DMS53 (cell line): Measurements from ENCODE around the gene NTM.
A peak's percentile ranks its signal among the peaks of the same experiment; 100 is the strongest.

Experiments used
- DNase-seq: peaks from one replicate; lab custom pipeline; 2025; lab: John Stamatoyannopoulos, UW

Gene NTM

DNA sequence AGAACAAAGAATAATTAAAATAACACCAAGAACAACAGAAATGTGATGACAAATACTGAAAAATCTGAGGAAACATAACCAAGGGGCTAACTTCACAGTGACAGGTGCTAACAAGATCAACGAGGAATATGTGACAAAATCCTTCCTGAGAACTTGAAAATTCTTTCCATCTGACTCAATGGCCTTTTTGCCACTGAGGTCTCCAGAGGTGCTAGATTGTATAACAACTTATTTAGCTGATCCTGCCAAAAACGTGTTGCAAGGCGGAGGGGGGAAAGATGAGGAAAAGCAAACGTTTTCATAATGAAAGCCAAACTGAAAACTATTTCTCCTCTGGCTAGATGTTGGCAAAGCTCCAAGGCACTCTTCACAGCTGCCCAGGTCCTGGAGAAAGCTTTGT lies 364.5 kb downstream of the NTM start:
- DNase-seq, result no peak

DNA sequence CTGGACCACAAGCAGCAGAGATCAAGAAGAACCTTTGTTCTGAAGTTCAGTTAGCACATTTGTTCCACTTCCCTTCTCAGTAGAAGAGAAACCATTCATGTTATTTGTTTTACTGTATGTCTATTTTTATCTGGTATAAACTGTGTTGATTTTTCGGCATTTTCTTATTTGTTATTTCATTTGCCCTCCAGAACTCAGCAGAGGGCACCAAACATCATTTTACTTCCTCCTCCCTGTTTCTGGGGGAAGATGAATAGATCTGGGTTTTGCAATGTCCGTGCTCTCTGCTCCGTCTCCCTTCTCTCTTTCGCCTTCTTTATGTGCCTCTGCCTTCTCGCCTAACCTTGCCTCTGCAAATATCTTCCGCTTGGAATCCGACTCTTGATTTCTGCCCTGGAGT lies 366.9 kb downstream of the NTM start:
- DNase-seq, result no peak

DNA sequence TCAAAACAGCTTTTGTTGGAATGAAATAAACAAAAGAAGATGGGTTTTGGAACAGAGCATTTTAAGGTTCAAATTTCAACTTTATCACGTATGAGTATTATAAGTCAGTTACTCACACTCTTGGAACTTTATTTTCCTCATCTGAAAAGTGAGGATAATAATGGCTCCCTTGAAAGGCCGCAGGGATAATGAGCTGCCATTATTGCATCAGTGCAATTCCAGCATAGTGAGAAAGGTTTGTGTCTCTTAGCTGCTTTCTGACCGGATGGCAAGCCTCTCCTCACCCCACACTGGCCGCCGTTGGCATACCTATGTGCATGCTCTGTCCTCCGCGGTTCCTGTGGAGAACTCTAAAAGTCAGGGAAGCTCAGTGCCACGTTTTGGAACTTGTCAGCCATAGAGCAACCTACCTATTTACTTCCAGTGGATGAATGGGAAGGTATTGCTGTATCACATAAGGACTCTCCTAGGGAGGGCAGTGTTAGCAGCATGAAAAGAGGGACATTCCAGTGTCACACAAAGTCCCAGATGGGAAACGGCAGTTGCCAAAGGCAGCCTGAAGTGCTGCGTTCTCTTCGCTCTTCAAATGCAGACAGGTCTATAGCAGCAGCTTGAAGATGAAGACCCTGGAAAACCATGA lies 368.9 kb downstream of the NTM start:
- no peak for DNase-seq

DNA sequence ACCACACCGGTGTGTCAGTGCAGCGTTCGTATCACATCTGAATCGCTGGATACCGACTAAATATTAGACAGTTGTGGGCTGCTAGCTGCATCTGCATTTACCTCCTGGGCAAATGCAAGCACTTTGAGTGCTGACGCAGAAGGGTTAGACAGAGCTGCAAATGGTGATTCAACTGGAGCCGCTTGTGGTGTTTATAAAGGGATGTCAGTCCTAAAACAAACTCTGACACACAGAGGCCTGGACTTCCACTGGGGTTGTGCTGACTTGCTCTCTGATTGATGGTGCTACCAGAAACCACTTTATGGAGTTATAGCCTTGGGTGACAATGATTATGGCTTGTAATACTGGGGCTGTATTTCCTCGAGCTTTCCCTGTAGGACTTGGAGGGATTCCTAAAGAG lies 374.4 kb downstream of the NTM start:
- DNase-seq, result no peak

DNA sequence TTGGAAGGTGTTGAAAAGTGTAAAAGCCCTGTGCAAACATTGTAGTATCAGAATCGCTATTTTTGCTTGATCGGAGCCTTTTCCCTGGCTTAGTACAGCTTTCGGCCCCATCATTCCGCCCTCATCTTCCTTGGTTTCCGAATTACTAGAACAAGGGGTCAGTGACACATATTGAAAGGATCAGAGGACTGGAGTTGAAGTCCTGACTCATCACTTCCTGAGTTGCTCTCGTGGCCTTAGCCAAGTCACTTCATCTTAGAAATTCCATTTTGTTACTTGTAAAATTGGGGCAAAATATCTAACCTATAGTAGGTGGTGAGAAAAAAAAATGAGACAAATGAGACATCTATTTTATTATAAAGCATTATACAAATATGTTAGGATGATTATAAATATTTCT lies 375.0 kb downstream of the NTM start:
- DNase-seq, result no peak

DNA sequence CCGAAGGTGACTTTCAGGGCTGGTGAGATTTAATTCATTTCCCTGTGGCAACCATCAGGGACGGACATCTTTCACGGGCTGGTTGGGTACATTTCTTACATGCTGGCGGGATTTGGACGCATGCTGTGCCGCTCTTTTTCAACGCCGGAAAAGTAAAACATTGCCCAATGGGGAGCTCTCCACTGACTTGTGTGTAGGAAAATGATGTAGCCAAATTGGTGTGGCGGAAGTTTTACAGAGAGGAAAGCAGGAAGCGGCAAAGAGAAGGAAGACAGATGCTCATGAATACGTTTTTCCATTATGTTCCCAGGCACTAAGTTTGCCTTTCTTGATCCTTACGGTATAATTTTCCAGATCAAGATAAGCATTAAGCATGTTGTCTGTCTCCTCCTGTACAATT lies 375.8 kb downstream of the NTM start:
- no peak for DNase-seq

DNA sequence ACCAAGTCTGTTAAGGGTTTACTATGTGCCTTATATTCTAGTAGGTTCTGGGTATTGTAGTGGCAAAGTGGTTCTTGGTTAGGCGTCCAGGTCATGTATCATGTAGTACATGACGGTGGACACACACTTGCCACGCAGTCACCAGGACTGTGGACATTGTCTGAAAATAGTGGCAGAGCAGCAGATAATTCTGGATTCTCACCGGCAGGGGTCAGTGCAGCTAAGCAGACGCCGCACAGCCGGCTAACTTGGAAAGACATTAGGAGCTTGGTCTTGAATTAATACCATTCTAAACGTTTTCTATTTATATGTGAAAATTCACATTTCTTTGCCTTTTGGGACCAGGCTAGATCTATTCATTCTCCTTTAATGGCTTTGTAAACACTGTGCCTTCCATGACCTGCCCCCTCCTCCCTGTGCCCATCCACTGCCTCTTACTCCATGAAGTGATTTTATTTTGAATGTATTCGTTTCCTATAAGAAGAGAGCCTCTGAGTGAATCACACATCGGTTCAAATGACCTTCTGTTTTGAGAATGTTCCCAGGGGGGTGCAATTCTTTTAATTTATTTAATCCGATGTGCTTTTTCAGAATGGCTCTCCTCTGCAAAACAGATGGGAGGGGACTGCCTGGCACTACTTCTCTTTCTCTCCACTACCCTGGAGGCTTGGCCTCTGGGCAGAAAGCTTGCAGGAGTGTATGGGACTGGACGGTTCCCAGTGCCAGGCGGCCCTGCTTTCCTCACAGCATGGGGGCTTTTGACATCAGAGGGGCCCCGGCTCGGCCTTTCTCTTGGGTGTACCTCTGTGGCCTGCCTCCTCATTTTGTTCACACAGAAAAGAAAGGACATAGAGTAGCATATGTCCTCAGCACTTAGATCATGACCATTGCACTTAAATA lies 378.0 kb downstream of the NTM start:
- peak; percentile 82 for DNase-seq

DNA sequence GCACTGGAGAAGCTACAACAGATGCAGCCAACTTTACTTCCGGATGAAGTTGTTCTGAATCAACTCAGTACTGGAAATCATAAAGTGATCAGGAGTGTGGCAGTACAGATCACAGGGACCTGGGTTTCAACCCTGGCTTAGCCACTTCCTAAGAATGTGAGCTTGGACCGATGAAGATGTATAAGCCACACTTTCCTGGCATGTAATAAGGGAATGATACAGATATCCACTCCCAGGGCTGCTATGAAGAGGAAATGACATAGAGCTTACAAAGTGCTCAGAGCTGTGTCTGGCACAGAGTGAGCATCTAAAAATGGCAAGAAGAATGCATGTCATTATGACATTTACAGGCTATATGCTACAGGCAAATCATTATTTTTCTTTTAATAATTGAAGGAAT lies 378.7 kb downstream of the NTM start:
- DNase-seq, result no peak

DNA sequence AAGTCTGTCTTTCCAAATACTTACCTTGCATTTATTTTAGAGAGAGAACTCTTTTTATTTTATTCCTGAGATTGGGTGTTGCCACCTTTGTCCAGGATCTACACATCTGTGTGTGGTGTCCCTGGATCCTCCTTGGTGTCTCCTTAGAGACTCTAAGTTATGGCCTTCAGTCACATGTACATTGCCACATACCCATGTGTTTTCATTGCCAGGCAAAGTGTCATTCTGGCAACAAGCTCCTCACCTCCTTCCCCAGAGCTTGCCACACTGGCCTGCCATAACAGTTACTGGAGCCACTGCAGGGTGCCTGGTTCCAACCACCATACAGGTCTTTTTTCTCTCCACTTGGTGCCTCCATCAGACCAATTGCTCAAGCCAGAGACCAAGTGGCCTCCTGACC lies 379.7 kb downstream of the NTM start:
- no peak for DNase-seq

DNA sequence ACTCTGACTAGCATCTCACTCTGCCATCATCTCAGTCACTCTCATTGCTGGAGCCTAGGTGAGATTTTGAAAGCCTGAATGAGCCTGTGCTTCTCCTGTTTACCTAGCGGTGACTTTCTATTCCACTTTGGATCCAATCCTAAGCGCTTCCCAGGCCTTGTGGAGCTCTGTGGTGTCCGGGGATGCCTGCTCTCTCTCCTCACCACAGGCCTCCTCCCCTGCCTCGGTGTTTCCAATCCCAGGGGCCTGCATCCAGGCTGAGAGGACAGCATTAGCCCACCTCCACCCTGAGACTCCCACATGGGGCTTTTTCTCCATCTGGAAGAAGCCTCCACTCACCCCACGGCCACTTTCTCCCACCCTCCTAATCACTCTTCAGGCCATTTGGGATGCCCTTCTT lies 380.3 kb downstream of the NTM start:
- DNase-seq, result no peak

DNA sequence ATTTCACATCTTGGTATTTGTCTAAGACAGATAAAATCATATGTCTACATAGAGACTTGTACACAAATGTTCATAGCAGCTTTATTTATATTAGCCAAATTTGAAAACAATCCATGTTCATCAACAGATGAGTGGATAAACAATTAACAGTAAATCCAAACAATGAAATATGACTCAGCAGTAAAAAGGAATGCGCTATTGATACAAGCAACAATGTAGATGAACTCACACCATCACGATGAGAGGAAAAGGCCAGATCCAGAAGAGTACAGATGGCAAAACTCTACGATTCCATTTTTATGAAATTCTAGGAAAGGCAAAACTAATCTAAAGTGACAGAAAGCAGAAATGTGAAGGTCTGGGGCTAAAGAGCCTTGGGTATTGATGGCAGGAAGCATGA lies 384.3 kb downstream of the NTM start:
- peak; percentile 13 for DNase-seq

DNA sequence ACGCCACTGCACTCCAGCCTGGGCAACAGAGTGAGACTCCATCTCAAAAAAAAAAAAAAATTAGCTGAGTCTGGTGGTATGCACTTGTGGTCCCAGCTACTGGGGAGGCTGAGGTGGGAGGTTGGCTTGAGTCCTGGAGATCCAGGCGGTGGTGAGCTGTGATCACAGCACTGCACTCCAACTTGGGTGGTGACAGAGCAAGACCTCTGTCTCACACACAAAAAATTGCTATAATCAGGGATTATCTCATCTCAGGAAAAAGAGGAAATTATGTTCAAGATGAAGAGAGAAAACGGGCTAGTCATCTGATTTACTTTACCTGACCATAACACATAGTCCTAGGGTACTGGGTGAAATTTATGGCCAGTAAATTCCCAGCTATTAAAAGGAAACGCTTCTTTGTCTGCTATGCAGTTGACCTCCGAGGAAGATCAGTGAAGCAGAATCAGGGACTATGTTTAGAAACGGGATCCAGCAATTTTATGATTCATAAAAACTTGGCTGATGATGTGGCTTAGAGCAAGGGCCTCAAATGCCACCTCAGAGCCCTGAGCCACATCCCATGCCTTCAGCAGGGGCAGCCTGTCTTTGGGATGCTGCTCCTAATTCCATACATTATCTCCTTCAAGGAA lies 386.2 kb downstream of the NTM start:
- no peak for DNase-seq

DNA sequence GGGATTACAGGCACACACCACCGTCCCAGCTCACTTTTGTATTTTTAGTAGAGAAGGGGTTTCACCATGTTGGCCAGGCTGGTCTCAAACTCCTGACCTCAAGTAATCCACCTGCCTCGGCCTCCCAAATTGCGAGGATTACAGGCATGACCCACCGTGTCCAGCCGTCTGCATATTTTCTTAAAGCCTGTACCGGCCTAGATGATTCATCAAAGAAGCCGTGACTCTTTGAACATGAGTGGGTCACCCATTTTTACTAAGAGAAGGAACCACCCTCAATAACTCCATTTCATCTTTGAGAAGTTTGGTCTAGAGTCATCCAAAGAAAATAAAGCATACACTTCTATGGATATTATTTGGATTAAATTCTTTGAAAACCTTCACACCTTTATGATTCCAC lies 388.3 kb downstream of the NTM start:
- no peak for DNase-seq

DNA sequence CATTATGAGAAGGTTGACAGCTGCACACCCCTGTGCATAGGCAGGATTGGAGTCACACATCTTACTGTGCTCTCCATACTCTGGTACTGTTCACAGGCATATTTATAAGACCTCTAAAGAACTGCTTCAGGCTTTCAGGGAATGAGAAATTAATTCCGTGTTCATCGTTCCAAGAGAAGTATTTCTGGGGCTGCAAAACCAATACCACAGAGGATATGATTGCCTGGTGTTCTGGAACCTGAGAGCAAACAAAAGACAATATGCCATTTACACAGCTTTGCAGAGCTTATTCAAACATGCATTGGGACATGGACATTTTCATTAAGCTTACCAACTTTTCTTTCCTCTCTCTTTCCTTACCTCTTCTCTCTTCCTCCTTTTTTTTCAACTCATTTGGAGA lies 388.7 kb downstream of the NTM start:
- peak; percentile 40 for DNase-seq

DNA sequence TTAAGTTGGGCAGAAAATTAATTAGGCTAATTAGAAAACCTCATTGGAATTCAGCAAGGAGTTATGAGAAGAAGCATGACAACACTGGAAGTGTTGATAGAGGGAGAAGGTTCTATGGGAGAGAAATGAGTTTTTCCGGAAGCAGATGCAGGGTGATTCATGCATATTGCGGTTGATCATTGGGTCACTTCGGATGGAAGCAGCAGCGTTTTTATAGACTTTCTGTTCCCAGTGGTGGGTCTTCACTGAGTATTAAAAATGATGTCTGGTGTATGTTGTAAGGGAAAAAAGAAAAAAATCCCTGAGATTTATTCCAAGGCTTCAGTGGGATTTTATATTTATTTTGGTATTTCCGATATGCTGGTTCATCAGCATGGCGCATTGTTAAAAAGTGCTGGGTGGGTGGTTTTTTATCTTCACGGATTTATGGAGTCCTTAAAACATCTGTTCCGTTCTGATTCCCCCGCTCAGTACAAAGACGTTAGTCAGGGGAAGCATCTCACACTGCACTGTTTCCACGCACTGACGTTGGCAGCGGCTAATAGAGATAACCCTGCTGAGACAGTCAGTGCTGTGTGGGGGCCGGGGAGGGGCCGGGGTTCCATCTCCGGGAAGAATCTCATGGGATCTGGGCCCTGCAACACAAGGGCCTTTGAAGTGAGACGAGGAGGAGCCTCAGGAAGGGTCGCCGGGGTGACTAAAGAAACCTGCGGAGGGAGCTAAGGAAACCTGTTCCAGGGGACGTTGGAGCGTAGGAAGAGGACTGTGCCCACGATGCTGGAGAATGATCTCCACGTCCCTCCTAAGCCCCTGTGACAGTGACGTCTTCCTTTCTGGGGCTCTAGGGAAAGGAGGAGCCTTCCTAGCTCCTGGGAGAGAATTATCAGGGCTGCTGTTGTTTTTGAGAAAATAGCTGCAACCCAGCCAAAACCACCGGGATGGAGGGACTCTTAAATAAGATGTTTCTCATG lies 390.0 kb downstream of the NTM start:
- no peak for DNase-seq

DNA sequence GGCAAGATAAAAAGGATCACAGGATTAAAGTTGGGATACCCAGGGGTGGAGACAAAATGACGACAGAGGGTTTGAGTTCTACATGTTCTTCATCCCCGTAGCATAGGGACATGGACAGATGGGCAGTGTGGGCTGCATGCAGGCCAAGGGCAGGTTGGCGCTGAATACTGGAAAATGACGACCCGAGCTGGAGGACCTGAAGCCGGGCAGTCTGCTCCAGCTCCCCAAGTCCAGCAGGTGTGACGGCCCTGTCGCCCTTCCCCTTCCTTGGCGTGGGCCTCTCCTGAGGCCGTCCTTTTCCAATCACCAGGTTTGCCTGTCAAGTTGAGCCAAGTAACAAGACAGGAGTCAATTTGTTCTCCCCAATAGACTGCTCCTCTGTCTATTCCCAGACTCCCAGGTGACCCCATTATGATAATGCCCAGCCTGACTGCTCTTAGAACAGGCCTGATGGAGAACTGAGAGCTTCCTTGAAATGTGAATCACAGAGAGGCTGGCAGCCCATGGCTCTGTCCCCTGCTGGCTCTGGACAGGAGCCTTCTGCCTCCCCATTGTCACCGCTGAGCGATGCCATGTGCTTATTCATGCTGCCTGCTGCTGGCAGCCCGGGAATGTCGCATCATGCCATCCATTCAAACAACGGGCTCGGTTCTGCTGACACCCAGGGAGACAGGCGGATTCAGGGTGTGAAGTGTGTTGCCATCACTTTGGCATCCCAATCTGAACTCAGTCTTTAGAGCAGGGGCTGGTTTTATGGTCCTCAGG lies 392.1 kb downstream of the NTM start:
- DNase-seq, result no peak

DNA sequence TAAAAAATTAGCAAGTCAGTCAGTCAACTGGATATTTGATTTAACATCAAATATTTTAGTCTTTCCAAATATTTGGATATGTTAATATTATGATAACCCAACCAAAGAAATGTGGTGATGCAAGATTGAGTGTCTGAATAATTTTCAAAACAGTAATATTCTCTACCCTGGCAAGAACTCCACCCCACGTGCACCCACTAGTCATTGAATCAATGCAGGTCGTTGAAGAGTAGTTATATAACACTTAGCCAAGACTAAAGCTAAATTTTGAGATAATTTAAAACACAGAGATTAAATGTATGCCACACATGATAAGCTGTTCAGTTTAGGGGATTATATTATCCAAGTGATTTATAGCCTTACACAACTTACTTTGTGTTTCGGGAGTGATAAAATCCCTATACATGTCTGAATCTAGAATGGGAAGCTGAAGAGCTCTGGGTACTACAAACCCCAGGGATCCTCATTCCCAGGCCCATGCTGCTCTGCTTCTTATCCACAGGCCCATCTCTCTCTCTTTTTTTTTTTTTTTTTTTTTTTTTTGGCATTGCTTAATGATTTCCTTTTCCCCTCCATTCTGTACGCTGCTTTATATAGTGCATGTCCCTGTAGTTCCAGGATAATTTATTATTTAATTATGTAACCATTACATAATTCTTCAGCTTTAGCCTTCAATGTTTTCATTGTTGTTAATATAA lies 392.9 kb downstream of the NTM start:
- no peak for DNase-seq

DNA sequence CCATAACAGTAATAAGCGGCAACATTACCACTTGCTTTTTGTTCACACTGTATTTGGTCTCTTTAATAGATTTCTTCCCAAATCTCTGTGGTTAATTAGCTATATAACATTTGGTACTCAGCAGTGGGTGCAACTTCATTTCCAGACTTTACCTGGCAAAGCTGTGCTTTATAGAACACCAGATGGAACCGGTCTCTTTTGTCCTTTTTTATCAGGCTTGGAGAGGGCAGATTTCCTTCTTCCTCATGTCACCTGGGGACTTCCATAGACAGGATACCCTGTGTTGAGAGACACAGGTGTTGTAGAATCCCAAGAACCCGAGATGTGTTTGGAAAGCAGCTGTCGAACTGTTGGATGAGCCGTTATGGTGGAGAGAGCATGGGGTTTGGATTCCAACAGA lies 393.7 kb downstream of the NTM start:
- DNase-seq, result no peak

DNA sequence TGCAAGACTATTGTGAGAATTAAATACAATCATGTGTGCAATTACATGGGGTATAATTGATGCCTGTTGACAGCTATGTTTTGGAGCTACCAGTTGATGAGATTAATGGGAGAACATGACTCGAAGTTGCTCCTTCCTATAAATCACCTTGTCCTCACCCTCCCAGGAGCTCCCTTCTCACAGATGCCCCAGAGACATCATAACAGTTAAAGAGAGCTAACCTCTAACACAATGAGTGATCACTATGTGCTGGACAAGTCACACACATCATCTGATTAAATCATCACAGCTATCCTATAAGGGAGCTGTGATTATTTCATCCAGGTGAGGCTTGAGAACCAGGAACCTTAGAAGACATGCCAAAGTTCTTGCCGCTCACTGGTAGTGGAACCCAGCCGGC lies 394.2 kb downstream of the NTM start:
- DNase-seq, result no peak

DNA sequence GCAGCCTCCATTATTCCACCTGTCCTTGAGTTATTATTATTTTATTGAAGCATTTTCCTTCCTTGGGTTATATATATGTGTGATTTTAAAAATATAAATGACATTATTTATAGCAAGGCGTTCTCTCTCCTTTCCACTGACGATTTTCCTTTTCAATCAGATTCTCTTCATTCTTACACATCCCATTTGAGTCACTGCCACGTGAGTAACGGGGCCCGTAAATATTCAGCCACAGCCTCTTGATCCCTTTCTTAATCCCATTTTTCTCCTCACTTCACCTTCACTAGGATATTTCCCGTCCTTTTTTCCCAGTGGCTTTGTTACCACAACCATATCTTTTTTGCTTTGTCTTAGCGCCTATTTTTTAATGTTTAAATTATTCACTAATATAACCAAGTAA lies 396.2 kb downstream of the NTM start:
- DNase-seq, result no peak

DNA sequence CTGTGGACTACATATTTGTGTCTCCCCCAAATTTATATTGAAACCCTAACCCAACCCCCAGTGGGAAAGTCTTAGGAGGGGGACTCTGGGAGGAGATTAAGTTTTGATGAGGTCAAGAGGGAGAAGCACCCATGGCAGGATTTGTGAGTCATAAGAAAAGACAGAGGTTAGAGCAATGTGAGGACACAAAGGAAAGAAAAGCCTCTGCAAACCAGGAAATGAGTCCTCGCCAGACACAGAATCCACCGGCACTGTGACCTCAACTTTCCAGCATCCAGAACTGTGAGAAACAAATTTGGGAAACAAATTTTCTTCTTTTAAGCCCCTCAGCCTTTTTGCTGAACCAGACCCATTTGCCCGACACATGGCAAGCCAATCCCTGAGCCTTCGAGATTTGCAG lies 397.0 kb downstream of the NTM start:
- DNase-seq, result peak; percentile 49
